Colonic mucosa (tissue), 4 donors: Measurements from ENCODE around the gene AQP10. TPM values are rescaled to one million over a fixed set of nuclear protein-coding genes. Genes with fewer than 3 reads are reported as not detected.
"Not testable (repeated sequence)": the region's sequence is repeated elsewhere in the genome, so short reads cannot be mapped to it uniquely, and the experiment has no call there.

ENCODE experiments used
- DNase-seq: peaks from one replicate; pipeline ENCODE4 v3.0.0-alpha.2; 2020
- H3K27ac ChIP-seq: fragments of 200-600 bp; one replicate; pipeline ENCODE4 v1.8.0; 2021
- H3K27me3 ChIP-seq: fragments of 200-600 bp; one replicate; pipeline ENCODE4 v1.8.0; 2021
- H3K36me3 ChIP-seq: fragments of 200-600 bp; one replicate; pipeline ENCODE4 v1.8.0; 2021
- H3K4me1 ChIP-seq: fragments of 200-600 bp; one replicate; pipeline ENCODE4 v1.8.0; 2021; ENCODE audit warnings: mild to moderate bottlenecking
- H3K4me3 ChIP-seq: fragments of 200-600 bp; one replicate; pipeline ENCODE4 v1.8.0; 2021
- H3K9ac ChIP-seq, 2 donors: one replicate each; pipeline ENCODE4 v1.7.0; 2013; ENCODE audit warnings: control low read depth in 2 of 2, low read depth in 2 of 2, low read length in 2 of 2
- H3K9me3 ChIP-seq: fragments of 200-600 bp; one replicate; pipeline ENCODE4 v1.8.0; 2021
- CTCF ChIP-seq: fragments of 200-600 bp; IDR thresholded peaks from one replicate; pipeline ENCODE4 v1.8.0; 2022; ENCODE audit warnings: antibody characterized with exemption, mild to moderate bottlenecking
- intact Hi-C: fragments of 100-400 bp; cut with DNase I; formaldehyde crosslinking; loops from one replicate; pipeline ENCODE4 v1.14.1; 2022
- total RNA-seq, 2 donors: library from RNA; stranded (reverse); fragmentation: NEBNext Ultra II Directional in 1 of 2; extraction: Animal tissue kit (Norgen Biotek cat#: 25700) in 1 of 2; gene quantifications; one replicate each; pipeline ENCODE4 v1.2.1, GENCODE V29; 2021
- donor health status: healthy.
- donor health status: DM: no; HTN: no; CAD: no.
- donor health status: DM: no; HTN: no; CAD: no.

Gene AQP10
- total RNA-seq, 2 donors from 2014 or later, result 0.27 TPM; not detected in 1

- Histone ChIP-seq H3K36me3 (no peaks in the 10 kb centered on the region), H3K9ac (no peak overlapping the region), H3K27me3 (no peaks in the 10 kb centered on the region), H3K4me3 (no peak overlapping the region), H3K9me3 (no peaks in the 10 kb centered on the region), H3K27ac (no peak overlapping the region), H3K4me1 (no peaks in the 10 kb centered on the region)
- TF ChIP-seq CTCF, result no peak
- DNase-seq, result no peak
- intact Hi-C loops, result no loop called here
These were observed 14.7 kb upstream of the AQP10 start for GRCh38 chr1:154306151-154306550.

GRCh38 chr1:154307670-154308270, 13.1 kb upstream of the AQP10 start:
- H3K9me3 ChIP-seq, H3K27me3 ChIP-seq, H3K9ac ChIP-seq, intact Hi-C loops, H3K4me1 ChIP-seq, H3K4me3 ChIP-seq, H3K27ac ChIP-seq, DNase-seq, H3K36me3 ChIP-seq: not testable (repeated sequence)

- H3K27me3 ChIP-seq, DNase-seq, H3K4me1 ChIP-seq, H3K36me3 ChIP-seq, H3K9ac ChIP-seq, H3K27ac ChIP-seq, H3K9me3 ChIP-seq, H3K4me3 ChIP-seq, intact Hi-C loops: not testable (repeated sequence)
These were observed 11.8 kb upstream of the AQP10 start for GRCh38 chr1:154309136-154309535.

GRCh38 chr1:154312229-154313065, 8.4 kb upstream of the AQP10 start:
- H3K9me3 ChIP-seq, H3K27ac ChIP-seq, intact Hi-C loops, H3K27me3 ChIP-seq, H3K9ac ChIP-seq, H3K4me1 ChIP-seq, DNase-seq, H3K4me3 ChIP-seq, H3K36me3 ChIP-seq: not testable (repeated sequence)

- Histone ChIP-seq H3K27me3 (no peaks in the 10 kb centered on the region), H3K9ac (no peak overlapping the region), H3K36me3 (no peaks in the 10 kb centered on the region), H3K27ac (no peak overlapping the region), H3K4me3 (no peak overlapping the region), H3K4me1 (no peaks in the 10 kb centered on the region), H3K9me3 (no peaks in the 10 kb centered on the region)
- intact Hi-C loops, result no loop called here
- DNase-seq, result no peak
- TF ChIP-seq CTCF, result no peak
These were observed 7.9 kb upstream of the AQP10 start for GRCh38 chr1:154313066-154313356.

- H3K27me3 ChIP-seq, H3K4me3 ChIP-seq, H3K9ac ChIP-seq, H3K4me1 ChIP-seq, H3K9me3 ChIP-seq, H3K36me3 ChIP-seq, H3K27ac ChIP-seq, DNase-seq, intact Hi-C loops: not testable (repeated sequence)
These were observed 6.7 kb upstream of the AQP10 start for GRCh38 chr1:154314226-154314625.

GRCh38 chr1:154316704-154317103, 4.2 kb upstream of the AQP10 start:
- intact Hi-C loops, result no loop called here
- TF ChIP-seq CTCF, result no peak
- H3K9me3 ChIP-seq, result no peaks in the 10 kb centered on the region
- no peaks in the 10 kb centered on the region for H3K27me3 ChIP-seq
- no peak overlapping the region for H3K27ac ChIP-seq
- no peaks in the 10 kb centered on the region for H3K36me3 ChIP-seq
- no peak for DNase-seq
- H3K9ac ChIP-seq, result no peak overlapping the region
- H3K4me3 ChIP-seq, result no peak overlapping the region
- H3K4me1 ChIP-seq, result no peaks in the 10 kb centered on the region
